ENCODE results near the gene NUP62CL.
A peak's percentile ranks its signal among the peaks of the same experiment; 100 is the strongest.

Gene NUP62CL

DNA sequence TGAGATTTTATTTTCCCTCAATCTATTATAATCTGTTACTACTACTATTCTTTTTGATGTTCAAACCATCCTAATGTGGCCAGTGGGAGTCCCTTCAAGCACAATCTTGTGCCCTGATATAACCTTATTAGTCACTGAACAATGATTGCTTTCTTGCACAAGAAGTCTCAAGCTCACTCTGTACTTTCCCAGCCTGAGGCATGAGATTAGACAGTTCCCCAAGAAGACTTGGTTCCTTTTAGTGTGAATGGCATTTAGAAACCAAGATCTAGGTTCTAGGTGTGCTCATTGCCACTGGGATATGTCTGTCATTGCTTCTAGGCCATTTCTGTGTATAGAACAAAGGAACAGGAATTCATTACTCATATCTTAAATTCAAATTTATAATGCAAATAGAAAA, 59.6 kb downstream of the NUP62CL start:
- in situ Hi-C loops (cut with MboI; ENCODE audit: low pct_unique_long_range_greater_than_20kb, low sequenced_read_pairs, unreplicated experiment) = no loop called here
- no peak for DNase-seq (ENCODE audit: low spot score)
- TF ChIP-seq, protein P1, sequence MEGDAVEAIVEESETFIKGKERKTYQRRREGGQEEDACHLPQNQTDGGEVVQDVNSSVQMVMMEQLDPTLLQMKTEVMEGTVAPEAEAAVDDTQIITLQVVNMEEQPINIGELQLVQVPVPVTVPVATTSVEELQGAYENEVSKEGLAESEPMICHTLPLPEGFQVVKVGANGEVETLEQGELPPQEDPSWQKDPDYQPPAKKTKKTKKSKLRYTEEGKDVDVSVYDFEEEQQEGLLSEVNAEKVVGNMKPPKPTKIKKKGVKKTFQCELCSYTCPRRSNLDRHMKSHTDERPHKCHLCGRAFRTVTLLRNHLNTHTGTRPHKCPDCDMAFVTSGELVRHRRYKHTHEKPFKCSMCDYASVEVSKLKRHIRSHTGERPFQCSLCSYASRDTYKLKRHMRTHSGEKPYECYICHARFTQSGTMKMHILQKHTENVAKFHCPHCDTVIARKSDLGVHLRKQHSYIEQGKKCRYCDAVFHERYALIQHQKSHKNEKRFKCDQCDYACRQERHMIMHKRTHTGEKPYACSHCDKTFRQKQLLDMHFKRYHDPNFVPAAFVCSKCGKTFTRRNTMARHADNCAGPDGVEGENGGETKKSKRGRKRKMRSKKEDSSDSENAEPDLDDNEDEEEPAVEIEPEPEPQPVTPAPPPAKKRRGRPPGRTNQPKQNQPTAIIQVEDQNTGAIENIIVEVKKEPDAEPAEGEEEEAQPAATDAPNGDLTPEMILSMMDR (IDR thresholded peaks at IDR 0.05; ENCODE audit: extremely low read depth, insufficient read depth, missing control alignments) = no peak

DNA sequence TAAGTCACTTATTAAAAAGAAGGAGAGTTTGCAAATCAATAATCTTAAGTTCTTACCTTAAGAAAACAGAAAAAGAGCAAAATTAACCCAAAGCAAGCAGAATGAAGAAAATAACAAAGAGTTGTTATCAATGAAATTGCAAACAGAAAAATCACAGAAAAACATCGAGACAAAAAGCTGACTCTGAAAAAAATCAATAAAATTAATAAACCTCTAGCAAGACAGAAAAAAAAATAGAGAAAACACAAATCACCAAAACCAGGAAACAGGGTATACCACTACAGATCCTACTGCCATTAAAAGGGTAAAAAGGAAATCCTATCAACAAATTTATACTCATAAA, 70.3 kb downstream of the NUP62CL start:
- TF ChIP-seq, protein P1 (IDR thresholded peaks at IDR 0.05; ENCODE audit: extremely low read depth, insufficient read depth, missing control alignments) = no peak
- DNase-seq (ENCODE audit: low spot score) = no peak
- in situ Hi-C loops (cut with MboI; ENCODE audit: low pct_unique_long_range_greater_than_20kb, low sequenced_read_pairs, unreplicated experiment) = no loop called here

DNA sequence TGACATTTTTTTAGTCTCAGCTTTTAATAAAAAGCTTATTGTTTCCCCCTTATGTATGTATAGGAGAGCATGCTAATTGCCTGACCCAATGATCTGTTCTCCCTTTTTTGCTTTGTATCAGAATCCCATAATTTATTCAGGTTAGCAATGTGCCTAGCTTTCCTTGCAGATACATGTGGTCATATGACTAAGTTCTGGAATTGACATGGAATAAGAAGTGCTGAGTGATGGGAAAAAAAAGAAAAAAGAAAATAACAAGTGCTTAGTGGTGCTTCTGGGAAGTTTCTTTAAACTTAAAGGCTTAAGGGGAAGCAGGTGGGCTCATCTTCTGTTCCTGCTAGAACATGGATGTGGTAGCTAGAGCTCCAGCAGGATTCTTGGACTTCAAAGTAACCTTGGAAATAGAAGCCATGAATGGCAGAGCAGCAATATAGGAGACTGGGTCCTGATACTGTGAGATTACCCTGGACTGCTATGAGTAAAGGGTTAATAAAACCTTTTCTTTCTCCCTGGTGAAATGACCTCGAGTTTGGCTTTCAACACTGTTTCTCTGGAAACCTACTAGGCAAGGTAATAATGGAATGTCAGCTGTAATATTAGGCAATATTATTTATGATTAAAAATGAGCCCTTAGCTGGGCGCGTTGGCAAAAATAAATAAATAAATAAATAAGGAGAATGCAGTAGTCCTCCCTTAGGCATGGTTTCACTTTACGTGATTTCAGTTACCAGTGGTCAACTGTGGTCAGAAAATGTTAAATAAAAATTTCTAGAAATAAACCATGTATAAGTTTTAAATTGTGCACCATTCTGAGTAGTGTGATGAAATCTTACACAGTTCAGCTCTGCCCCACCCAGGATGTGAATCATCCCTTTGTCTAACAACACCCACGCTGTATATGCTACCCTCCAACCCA, 70.9 kb downstream of the NUP62CL start:
- in situ Hi-C loops (cut with MboI; ENCODE audit: low pct_unique_long_range_greater_than_20kb, low sequenced_read_pairs, unreplicated experiment) = no loop called here
- TF ChIP-seq, protein P1 (IDR thresholded peaks at IDR 0.05; ENCODE audit: extremely low read depth, insufficient read depth, missing control alignments) = no peak
- no peak for DNase-seq (ENCODE audit: low spot score)

DNA sequence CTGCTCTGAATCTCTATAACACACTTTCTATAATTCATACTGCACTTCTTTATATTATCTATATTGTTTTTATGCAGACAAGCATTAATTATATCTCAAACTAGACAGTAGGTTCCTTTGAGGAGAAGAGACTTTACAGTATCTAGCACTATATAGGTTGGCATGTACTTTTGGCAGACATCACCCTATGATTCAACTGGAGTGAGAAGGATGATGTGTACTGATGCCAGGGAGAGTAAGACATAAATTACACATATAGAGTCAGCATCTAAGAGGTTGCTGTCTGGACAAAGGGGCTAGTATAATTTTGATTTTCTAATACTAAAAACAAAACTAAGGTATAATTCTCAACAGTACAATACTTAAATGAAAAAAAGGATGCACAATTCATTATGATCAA, 82.5 kb downstream of the NUP62CL start:
- DNase-seq (ENCODE audit: low spot score) = no peak
- in situ Hi-C loops (cut with MboI; ENCODE audit: low pct_unique_long_range_greater_than_20kb, low sequenced_read_pairs, unreplicated experiment) = no loop called here
- TF ChIP-seq, protein P1 (IDR thresholded peaks at IDR 0.05; ENCODE audit: extremely low read depth, insufficient read depth, missing control alignments) = no peak

DNA sequence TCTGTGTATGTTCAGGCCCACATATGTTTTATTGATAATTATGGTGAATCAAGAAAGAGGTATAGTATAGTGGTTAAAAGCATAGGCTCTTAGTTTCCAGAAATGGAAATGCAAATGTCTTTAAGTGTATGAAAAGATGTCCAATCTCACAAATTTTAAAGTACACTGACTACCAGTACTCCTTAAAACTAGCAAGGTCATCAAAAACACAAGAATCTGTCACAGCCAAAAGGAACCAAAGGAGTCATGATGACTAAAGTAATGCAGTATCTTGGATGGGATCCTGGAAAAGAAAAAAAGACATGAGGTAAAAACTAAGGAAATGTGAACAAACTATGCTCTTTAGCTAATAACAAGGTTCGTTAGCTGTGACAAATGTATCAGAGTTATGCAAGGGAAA, 87.0 kb downstream of the NUP62CL start:
- in situ Hi-C loops (cut with MboI; ENCODE audit: low pct_unique_long_range_greater_than_20kb, low sequenced_read_pairs, unreplicated experiment) = no loop called here
- no peak for DNase-seq (ENCODE audit: low spot score)
- TF ChIP-seq, protein P1 (IDR thresholded peaks at IDR 0.05; ENCODE audit: extremely low read depth, insufficient read depth, missing control alignments) = no peak

DNA sequence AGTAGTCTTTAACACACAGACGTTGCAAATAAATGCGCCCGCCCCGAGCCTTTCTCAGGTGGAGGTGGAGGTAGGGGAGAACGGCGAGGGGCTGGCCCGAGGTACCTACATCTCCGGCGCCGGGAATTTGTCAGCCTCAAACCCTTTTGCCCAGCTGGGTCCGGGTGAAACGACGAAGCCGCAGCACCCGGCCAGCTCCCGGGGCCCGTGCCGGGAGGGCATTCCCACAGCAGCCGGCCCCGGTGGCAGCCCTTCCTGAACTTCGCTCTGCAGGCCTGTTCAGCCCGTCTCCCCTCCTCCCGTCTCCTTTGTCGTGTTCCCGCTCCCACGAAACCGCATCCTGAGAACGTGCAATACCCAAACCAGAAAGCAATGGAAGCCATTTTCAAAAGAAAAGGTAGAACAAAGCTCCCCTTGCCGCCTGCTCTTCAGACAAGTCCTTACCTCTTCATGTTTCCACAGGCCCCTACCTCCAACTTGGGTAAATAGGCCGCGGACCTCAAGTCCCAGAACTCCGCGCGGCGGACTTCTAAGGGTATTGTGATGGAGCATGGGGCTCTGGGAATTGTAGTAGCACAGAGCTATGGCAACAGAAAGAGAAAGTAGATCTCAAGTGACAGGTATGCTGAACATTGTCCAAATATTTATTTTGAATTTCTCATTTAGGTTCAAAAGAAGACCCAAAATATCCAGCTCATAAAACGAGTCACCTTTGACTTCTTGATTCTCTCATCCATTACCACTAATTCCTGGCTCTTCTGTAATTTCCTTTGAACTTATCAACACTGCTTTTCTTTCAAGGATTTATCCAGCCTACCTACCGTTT, 87.7 kb downstream of the NUP62CL start, which contains the start of gene RBM41:
Gene RBM41, minus strand, starts transcription at position 501 of the 826 bp plus-strand sequence. Its CDS starts 49 bp downstream, at position 452.
- peak; percentile 59 for DNase-seq (ENCODE audit: low spot score)
- in situ Hi-C loops (cut with MboI; ENCODE audit: low pct_unique_long_range_greater_than_20kb, low sequenced_read_pairs, unreplicated experiment) = no loop called here
- TF ChIP-seq, protein P1 (IDR thresholded peaks at IDR 0.05; ENCODE audit: extremely low read depth, insufficient read depth, missing control alignments) = no peak

All from GM13977 (cell line).